K562 (cell line): ENCODE measurements around the gene TUT1. TPM values are rescaled to one million over a fixed set of nuclear protein-coding genes. Genes with fewer than 3 reads are reported as not detected.

ENCODE experiments used
- ATAC-seq: fragments of 200-7000 bp; cut with Tn5 transposase; 3 replicates; pipeline ENCODE4 v1.9.1; 2020; ENCODE audit warnings: moderate library complexity
- BruUV-seq: library from RNA; stranded (reverse); fragments of 400-500 nt; replicated peaks from 2 replicates; lab custom pipeline; 2021; lab: Mats Ljungman, UMichigan
- CTCF ChIA-PET: fragments of 300-600 bp; formaldehyde crosslinking; extraction: SDS; loops from one replicate; lab custom pipeline; 2021; ENCODE audit warnings: low intra/inter-chr PET ratio; lab: Yijun Ruan, JAX
- POLR2A ChIA-PET: fragments of 300-600, 350-650 bp; sonication (Branson Sonifier 250); formaldehyde crosslinking; extraction: SDS; loops from one replicate; lab custom pipeline; 2021; ENCODE audit warnings: antibody characterized with exemption, inconsistent platforms; lab: Yijun Ruan, JAX
- DNase-seq, 4 experiments: peaks; one replicate each; pipeline versions ENCODE4 v3.0.0 to v3.0.0-alpha.2; 2011 to 2018; ENCODE audit warnings: low spot score in 3 of 4, mixed read lengths in 3 of 4; ENCODE audit errors: extremely low read depth in 1 of 4
- FAIRE-seq: peaks from 2 replicates; lab custom pipeline; 2011; peaks lifted over from hg19 to GRCh38; lab: Jason Lieb, UNC
- H2AFZ ChIP-seq: 2 replicates; pipeline ENCODE4 v1.6.0; 2011; ENCODE audit warnings: low read depth, low read length, control low read depth, inconsistent platforms
- H3K27ac ChIP-seq: fragments of 200-600 bp; 3 replicates; pipeline ENCODE4 v1.8.0; 2011; ENCODE audit warnings: low read depth, mild to moderate bottlenecking, control low read depth, inconsistent platforms, low read length, moderate library complexity, mixed read lengths; ENCODE audit errors: extremely low read depth
- H3K27me3 ChIP-seq, 2 experiments: fragments of 300-600 bp in 1 of 2; 2 replicates in 1 of 2; 3 replicates in 1 of 2; pipeline versions ENCODE4 v1.6.0 to v1.8.0; 2011; ENCODE audit warnings: inconsistent platforms in 2 of 2, low read length in 2 of 2, mild to moderate bottlenecking in 1 of 2, mixed read lengths in 1 of 2, moderate library complexity in 1 of 2; ENCODE audit not compliant: control insufficient read depth in 2 of 2, insufficient read depth in 2 of 2
- H3K36me3 ChIP-seq: fragments of 300-600 bp; 3 replicates; pipeline ENCODE4 v1.8.0; 2011; ENCODE audit warnings: mild to moderate bottlenecking, low read length, inconsistent platforms; ENCODE audit not compliant: control insufficient read depth, insufficient read depth
- H3K4me1 ChIP-seq, 2 experiments: fragments of 200-600 bp in 1 of 2; replicated peaks in 1 of 2; 2 replicates in 1 of 2; 3 replicates in 1 of 2; pipeline versions ENCODE4 v1.5.1 to v1.8.0; 2011; ENCODE audit warnings: inconsistent platforms in 2 of 2, low read length in 2 of 2, mild to moderate bottlenecking in 1 of 2, mixed read lengths in 1 of 2, moderate library complexity in 1 of 2; ENCODE audit not compliant: control insufficient read depth in 2 of 2, insufficient read depth in 2 of 2
- H3K4me2 ChIP-seq: 2 replicates; pipeline ENCODE4 v1.6.1; 2011; ENCODE audit warnings: low read length, control low read depth, inconsistent platforms, mixed read lengths; ENCODE audit not compliant: insufficient read depth
- H3K4me3 ChIP-seq: fragments of 200-600 bp; sonication (generic), shearing (Covaris generic); 2 replicates; pipeline ENCODE4 v1.5.1; 2016; ENCODE audit warnings: control low read depth, inconsistent platforms
- H3K79me2 ChIP-seq: fragments of 200-600 bp; 3 replicates; pipeline ENCODE4 v1.8.0; 2011; ENCODE audit warnings: low read length, inconsistent platforms; ENCODE audit not compliant: control insufficient read depth, insufficient read depth
- H3K9ac ChIP-seq, 2 experiments: 2 replicates each; pipeline versions ENCODE4 v1.6.0 to v1.6.1; 2011; ENCODE audit warnings: low read depth in 2 of 2, low read length in 2 of 2, control low read depth in 1 of 2, inconsistent platforms in 1 of 2, mild to moderate bottlenecking in 1 of 2, mixed read lengths in 1 of 2; ENCODE audit not compliant: insufficient read depth in 1 of 2
- H3K9me1 ChIP-seq: one replicate; pipeline ENCODE4 v1.6.0; 2011; ENCODE audit warnings: inconsistent platforms, mild to moderate bottlenecking, low read length, moderate library complexity; ENCODE audit not compliant: control insufficient read depth, insufficient read depth
- H3K9me3 ChIP-seq: replicated peaks from 2 replicates; pipeline ENCODE4 v1.5.1; 2011; ENCODE audit warnings: low read depth, low read length, inconsistent platforms; ENCODE audit not compliant: control insufficient read depth, insufficient read depth
- H4K20me1 ChIP-seq: replicated peaks from 2 replicates; pipeline ENCODE4 v1.6.1; 2011; ENCODE audit warnings: low read length, inconsistent platforms, mixed read lengths; ENCODE audit not compliant: control insufficient read depth, insufficient read depth
- C11orf30 ChIP-seq: fragments of 450-650 bp; IDR thresholded peaks from 2 replicates; pipeline ENCODE4 v1.6.1; 2016; ENCODE audit warnings: low read depth, mild to moderate bottlenecking
- ESRRA ChIP-seq: fragments of 450-650 bp; IDR thresholded peaks from 2 replicates; pipeline ENCODE4 v1.6.1; 2014; ENCODE audit warnings: low read depth, mild to moderate bottlenecking, moderate library complexity, borderline replicate concordance
- HINFP ChIP-seq: fragments of 450-650 bp; conservative IDR thresholded peaks from 2 replicates; pipeline ENCODE4 v1.6.1; 2016; ENCODE audit warnings: missing genetic modification characterization, low read depth, mild to moderate bottlenecking, control low read depth, missing compliant biosample characterization
- KDM1A ChIP-seq, 2 experiments: fragments of 450-650 bp; IDR thresholded peaks; 2 replicates each; pipeline ENCODE4 v1.6.1; 2016; ENCODE audit warnings: mild to moderate bottlenecking in 2 of 2
- MECOM ChIP-seq: fragments of 250-450 bp; sonication (Bioruptor Pico); IDR thresholded peaks from 2 replicates; pipeline ENCODE4 v1.8.0; 2022; ENCODE audit warnings: inconsistent platforms
- MLLT1 ChIP-seq, 2 experiments: fragments of 450-650 bp; IDR thresholded peaks; 2 replicates each; pipeline ENCODE4 v1.6.1; 2016
- NUFIP1 ChIP-seq: fragments of 450-650 bp; IDR thresholded peaks from 2 replicates; pipeline ENCODE4 v1.6.1; 2018; ENCODE audit not compliant: partially characterized antibody
- SIN3B ChIP-seq: fragments of 450-650 bp; IDR thresholded peaks from 2 replicates; pipeline ENCODE4 v1.6.1; 2017; ENCODE audit warnings: low read depth, mild to moderate bottlenecking, moderate library complexity
- THAP12 ChIP-seq: fragments of 250-450 bp; sonication (Bioruptor Pico); IDR thresholded peaks from 2 replicates; pipeline ENCODE4 v1.9.0; 2021; ENCODE audit warnings: mild to moderate bottlenecking, inconsistent platforms
- WHSC1 ChIP-seq: IDR thresholded peaks from one replicate; pipeline ENCODE4 v1.6.1; 2012; ENCODE audit warnings: low read length, control low read depth, inconsistent platforms
- ZNF165 ChIP-seq: fragments of 250-450 bp; sonication (Bioruptor Pico); IDR thresholded peaks from 2 replicates; pipeline ENCODE4 v1.4.0; 2020; ENCODE audit warnings: borderline replicate concordance
- ZNF431 ChIP-seq: sonication (generic); formaldehyde crosslinking; IDR thresholded peaks from 2 replicates; pipeline ENCODE4 v1.8.0; 2022; ENCODE audit warnings: mild to moderate bottlenecking, missing genetic modification reagents
- ZNF57 ChIP-seq: fragments of 450-650 bp; formaldehyde crosslinking; IDR thresholded peaks from 2 replicates; pipeline ENCODE4 v1.4.0; 2020; ENCODE audit warnings: mild to moderate bottlenecking, moderate library complexity
- ZNF766 ChIP-seq: fragments of 200-800 bp; sonication (Bioruptor generic); conservative IDR thresholded peaks from 2 replicates; pipeline ENCODE4 v1.6.1; 2016; ENCODE audit warnings: missing genetic modification characterization, missing compliant biosample characterization
- WGBS: fragments of 100-300 bp; shearing (Covaris generic); methylation state at CpG from one replicate; pipeline ENCODE4 v1.1.6; 2016; ENCODE audit warnings: low coverage, mixed read lengths; ENCODE audit not compliant: insufficient coverage; ENCODE audit errors: missing lambda C conversion rate; 5-methylcytosine and 5-hydroxymethylcytosine counted together
- in situ Hi-C: fragments of 300-500 bp; cut with MboI; formaldehyde crosslinking; loops from 4 replicates; pipeline ENCODE4 v1.15.0; 2018; ENCODE audit warnings: inconsistent platforms, mixed read lengths
- intact Hi-C: fragments of 100-400 bp; cut with micrococcal nuclease; formaldehyde crosslinking; loops from 2 replicates; pipeline ENCODE4 v1.14.2; 2022
- polyA plus RNA-seq, 8 experiments: library from polyadenylated mRNA; depleted of rRNA in 4 of 8; stranded (reverse) in 5 of 8; unstranded in 3 of 8; fragments of >200 nt; fragmentation: Nextera tagmentation in 2 of 8; fragmentation: Illumina TruSeq in 1 of 8; extraction: Ambion mirVana in 2 of 8; extraction: Trizol in 1 of 8; gene quantifications; 2 replicates each; pipeline versions ENCODE4 v1.2.1 to v1.2.3, GENCODE V29; 2011 to 2014; ENCODE audit warnings: inconsistent platforms in 1 of 8, missing spikeins in 1 of 8
- total RNA-seq, 7 experiments: library from RNA; depleted of rRNA in 6 of 7; stranded (reverse); fragments of >200 nt in 6 of 7; fragmentation: Illumina TruSeq in 2 of 7; extraction: Trizol in 2 of 7; gene quantifications; 2 replicates each; pipeline versions ENCODE4 v1.2.1 to v1.2.3, GENCODE V29; 2011 to 2021; ENCODE audit warnings: low replicate concordance in 1 of 7

TUT1 gene
- total and polyA plus RNA-seq, 9 of the 15 experiments (the other 6 are each of a cell fraction or from before 2014, with no cell fraction given), result 0.66 to 44.3 (median 15.7) TPM

GRCh38 chr11:62556108-62556874 is 35.0 kb downstream of the TUT1 start:
- no peaks in the 10 kb centered on the region for H3K27me3 ChIP-seq
- no peaks in the 10 kb centered on the region; the same call in 1 of the 2 replicates for H4K20me1 ChIP-seq
- intact Hi-C loops (no loop called here), in situ Hi-C loops (loop anchor here (5.0 to 10.0 kb wide), 2 partner anchors 134 to 161 kb away; no protein-coding TSS in a partner anchor)
- H3K4me3 ChIP-seq, result no peak overlapping the region
- no TSS peak for BruUV-seq
- H3K4me2 ChIP-seq, result peak overlapping the region; percentile 44; the same call in 1 of the 2 replicates
- H3K4me1 ChIP-seq, result peaks cover 65 to 72% of the 10 kb centered on the region in 2 experiments
- DNase-seq (peak; percentile 56 to 79 (median 69)), ATAC-seq (peak; percentile 54), FAIRE-seq (peak; percentile 72)
- ChIA-PET POLR2A (interaction anchor here (0.6 to 2.9 kb wide), 11 partner anchors 9 to 285 kb away, joined by 3 to 17 read pairs (median 3); partner anchors contain the start of genes AHNAK and EEF1G), CTCF (interaction anchor here (0.6 to 1.9 kb wide), 2 partner anchors 162 to 163 kb away, joined by 4 read pairs; no protein-coding TSS in a partner anchor)
- no peaks in the 10 kb centered on the region for H3K9me1 ChIP-seq
- no peak overlapping the region; the same call in 1 of the 2 replicates for H2AFZ ChIP-seq
- peaks cover 49% of the 10 kb centered on the region for H3K36me3 ChIP-seq
- no peaks in the 10 kb centered on the region for H3K9me3 ChIP-seq
- 22% methylated on average over 10 of the region's 14 CpGs for WGBS
- peaks cover 12% of the 10 kb centered on the region; the same call in 2 of the 3 replicates for H3K79me2 ChIP-seq
- H3K27ac ChIP-seq, result peak overlapping the region; percentile 73
- peak overlapping the region; percentile 13 to 81; a peak in 3 of 4 replicates for H3K9ac ChIP-seq
- TF ChIP-seq KDM1A (IDR thresholded peaks at IDR 0.05) (peak in 1 of 2 experiments; percentile 11; a peak in 1 of 4 replicates), NUFIP1 (no peak), ZNF431 (CRISPR knock-in tag) (no peak; the same call in 1 of the 2 replicates), ZNF165 (CRISPR knock-in tag) (0 out of 2 replicates have a peak, but pooled peaks have one; percentile 47), C11orf30 (peak; percentile 33; the same call in 1 of the 2 replicates), ESRRA (peak; percentile 32; the same call in 1 of the 2 replicates), MLLT1 (IDR thresholded peaks at IDR 0.05) (no peak), THAP12 (no peak), MECOM (CRISPR knock-in tag) (no peak), ZNF766 (CRISPR knock-in tag) (no peak), HINFP (0 out of 2 replicates have a peak, but pooled peaks have one; percentile 5), SIN3B (no peak), ZNF57 (CRISPR knock-in tag) (peak; percentile 80; the same call in 1 of the 2 replicates), WHSC1 (no peak)
